Naive thymus-derived CD4-positive, alpha-beta T cell (primary cell): ENCODE results near the gene PPP6R3. TPM values are rescaled to one million over a fixed set of nuclear protein-coding genes. Genes with fewer than 3 reads are reported as not detected.

Experiments
- ATAC-seq: fragments of 150-1000 bp; cut with Tn5 transposase; 2 replicates; pipeline ENCODE4 v1.10.0; 2021; ENCODE audit warnings: mild to moderate bottlenecking, moderate library complexity
- CTCF ChIA-PET: fragments of 350-600 bp; sonication (Branson Sonifier 250); formaldehyde crosslinking; loops from one replicate; lab custom pipeline; 2021; ENCODE audit warnings: antibody characterized with exemption; lab: Charles Lee
- POLR2A ChIA-PET: fragments of 350-600 bp; sonication (Branson Sonifier 250); formaldehyde crosslinking; loops from one replicate; lab custom pipeline; 2021; ENCODE audit warnings: antibody characterized with exemption, inconsistent platforms; lab: Charles Lee
- DNase-seq, 9 donors: peaks; one replicate each; pipeline versions ENCODE4 v3.0.0 to v3.0.0-alpha.2; 2020 to 2022; ENCODE audit warnings: mixed read lengths in 1 of 9
- H3K27ac ChIP-seq: one replicate; pipeline ENCODE4 v1.7.0; 2013; ENCODE audit warnings: mild to moderate bottlenecking, low read depth, low read length, moderate library complexity
- H3K27me3 ChIP-seq, 2 donors: one replicate each; pipeline ENCODE4 v1.7.0; 2013; ENCODE audit warnings: low read length in 2 of 2, mild to moderate bottlenecking in 2 of 2, moderate library complexity in 2 of 2; ENCODE audit not compliant: control insufficient read depth in 2 of 2, insufficient read depth in 2 of 2
- H3K36me3 ChIP-seq, 3 experiments: 1 replicate in 2 of 3; 2 replicates in 1 of 3; pipeline ENCODE4 v1.7.0; 2013; ENCODE audit warnings: low read length in 3 of 3, mild to moderate bottlenecking in 3 of 3, moderate library complexity in 1 of 3; ENCODE audit not compliant: insufficient read depth in 3 of 3, control insufficient read depth in 2 of 3
- H3K4me1 ChIP-seq, 2 donors: one replicate each; pipeline ENCODE4 v1.7.0; 2013; ENCODE audit warnings: low read length in 2 of 2, mild to moderate bottlenecking in 2 of 2, moderate library complexity in 1 of 2; ENCODE audit not compliant: control insufficient read depth in 2 of 2, insufficient read depth in 2 of 2
- H3K4me3 ChIP-seq: 2 replicates; pipeline ENCODE4 v1.7.0; 2013; ENCODE audit warnings: mild to moderate bottlenecking, low read length
- H3K9me3 ChIP-seq, 3 experiments: 1 replicate in 2 of 3; 2 replicates in 1 of 3; pipeline ENCODE4 v1.7.0; 2013; ENCODE audit warnings: low read length in 3 of 3; ENCODE audit not compliant: control insufficient read depth in 2 of 3
- H3K27ac Mint-ChIP-seq, 9 donors: one replicate each; pipeline ENCODE4 v1.8.0; 2020 to 2022; ENCODE audit warnings: mixed read lengths in 9 of 9, mild to moderate bottlenecking in 8 of 9, moderate library complexity in 5 of 9, inconsistent platforms in 2 of 9
- H3K27me3 Mint-ChIP-seq, 5 donors: one replicate each; pipeline ENCODE4 v1.8.0; 2021 to 2022; ENCODE audit warnings: mixed read lengths in 5 of 5, mild to moderate bottlenecking in 1 of 5
- H3K36me3 Mint-ChIP-seq, 5 donors: one replicate each; pipeline ENCODE4 v1.8.0; 2020 to 2022; ENCODE audit warnings: mixed read lengths in 5 of 5, mild to moderate bottlenecking in 3 of 5, inconsistent platforms in 1 of 5
- H3K4me1 Mint-ChIP-seq, 7 donors: one replicate each; pipeline ENCODE4 v1.8.0; 2020 to 2022; ENCODE audit warnings: mixed read lengths in 7 of 7, mild to moderate bottlenecking in 3 of 7, inconsistent platforms in 1 of 7
- H3K4me3 Mint-ChIP-seq, 10 donors: one replicate each; pipeline ENCODE4 v1.8.0; 2020 to 2022; ENCODE audit warnings: mild to moderate bottlenecking in 10 of 10, mixed read lengths in 10 of 10, moderate library complexity in 6 of 10, inconsistent platforms in 2 of 10
- H3K9me3 Mint-ChIP-seq, 11 donors: one replicate each; pipeline ENCODE4 v1.8.0; 2020 to 2022; ENCODE audit warnings: mixed read lengths in 11 of 11, mild to moderate bottlenecking in 4 of 11, inconsistent platforms in 1 of 11, moderate library complexity in 1 of 11
- intact Hi-C, 2 donors: fragments of 100-400 bp; cut with micrococcal nuclease; formaldehyde crosslinking; loops; one replicate each; pipeline ENCODE4 v1.15.1; 2023
- polyA plus RNA-seq, 2 donors: library from polyadenylated mRNA; unstranded; fragments of 300-500 nt; fragmentation: Illumina TruSeq; gene quantifications; one replicate each; pipeline ENCODE4 v1.2.3, GENCODE V29; 2021
- total RNA-seq, 6 experiments: library from RNA in 5 of 6; stranded (reverse) in 5 of 6; gene quantifications; 1 replicate in 5 of 6; 2 replicates in 1 of 6; pipeline ENCODE4 v1.2.3 and lab custom pipeline; 2021 to 2026

PPP6R3 gene
- total and polyA plus RNA-seq, 7 experiments from 2014 or later, result 43.5 to 159 (median 133) TPM

- Histone ChIP-seq H3K27ac (no peak overlapping the region), H3K27me3 (no peaks in the 10 kb centered on the region), H3K36me3 (no peaks in the 10 kb centered on the region), H3K9me3 (no peaks in the 10 kb centered on the region), H3K4me1 (no peaks in the 10 kb centered on the region), H3K4me3 (no peak overlapping the region)
- peaks cover 0 to 5% (median 0%) of the 10 kb centered on the region in 5 donors for H3K36me3 Mint-ChIP-seq
- no peak overlapping the region for H3K4me3 Mint-ChIP-seq
- ChIA-PET CTCF (no interaction called here), POLR2A (interaction anchor here (0.6 kb wide), 1 partner anchor 29 kb away, joined by 4 read pairs; no protein-coding TSS in a partner anchor)
- intact Hi-C loops, result loop anchor here in 1 of 2 donors (10.0 kb wide), 1 partner anchor 105 kb away; no protein-coding TSS in a partner anchor
- ATAC-seq (no peak), DNase-seq (no peak)
- peaks cover 0 to 4% (median 0%) of the 10 kb centered on the region in 7 donors for H3K4me1 Mint-ChIP-seq
- no peaks in the 10 kb centered on the region for H3K9me3 Mint-ChIP-seq
- no peak overlapping the region for H3K27ac Mint-ChIP-seq
- no peaks in the 10 kb centered on the region for H3K27me3 Mint-ChIP-seq
These were observed 21.0 kb upstream of the PPP6R3 start for GRCh38 chr11:68439355-68440065.

GRCh38 chr11:68440224-68440623 lies 20.3 kb upstream of the PPP6R3 start:
- H3K27me3 Mint-ChIP-seq, result no peaks in the 10 kb centered on the region
- Histone ChIP-seq H3K4me3 (no peak overlapping the region), H3K27ac (no peak overlapping the region), H3K4me1 (no peaks in the 10 kb centered on the region), H3K27me3 (no peaks in the 10 kb centered on the region), H3K36me3 (no peaks in the 10 kb centered on the region), H3K9me3 (no peaks in the 10 kb centered on the region)
- no peak overlapping the region for H3K4me3 Mint-ChIP-seq
- DNase-seq (no peak), ATAC-seq (no peak)
- H3K27ac Mint-ChIP-seq, result no peak overlapping the region
- H3K9me3 Mint-ChIP-seq, result no peaks in the 10 kb centered on the region
- intact Hi-C loops, result loop anchor here in 1 of 2 donors (10.0 kb wide), 1 partner anchor 105 kb away; no protein-coding TSS in a partner anchor
- peaks cover 0 to 5% (median 0%) of the 10 kb centered on the region in 5 donors for H3K36me3 Mint-ChIP-seq
- ChIA-PET POLR2A (interaction anchor here (0.6 kb wide), 1 partner anchor 29 kb away, joined by 4 read pairs; no protein-coding TSS in a partner anchor), CTCF (no interaction called here)
- peaks cover 0 to 4% (median 0%) of the 10 kb centered on the region in 7 donors for H3K4me1 Mint-ChIP-seq

GRCh38 chr11:68441466-68442230 lies 18.9 kb upstream of the PPP6R3 start:
- ChIA-PET CTCF (no interaction called here), POLR2A (no interaction called here)
- intact Hi-C loops, result loop anchor here in 1 of 2 donors (10.0 kb wide), 1 partner anchor 107 kb away; no protein-coding TSS in a partner anchor
- no peak for ATAC-seq
- peaks cover 0 to 5% (median 0%) of the 10 kb centered on the region in 5 donors for H3K36me3 Mint-ChIP-seq
- H3K4me1 ChIP-seq, result no peaks in the 10 kb centered on the region
- no peak overlapping the region for H3K27ac Mint-ChIP-seq
- no peaks in the 10 kb centered on the region for H3K36me3 ChIP-seq
- H3K27me3 Mint-ChIP-seq, result no peaks in the 10 kb centered on the region
- H3K9me3 Mint-ChIP-seq, result no peaks in the 10 kb centered on the region
- no peak overlapping the region for H3K4me3 ChIP-seq
- no peak overlapping the region for H3K4me3 Mint-ChIP-seq
- H3K27me3 ChIP-seq, result no peaks in the 10 kb centered on the region
- DNase-seq, result no peak
- no peak overlapping the region for H3K27ac ChIP-seq
- peaks cover 0 to 4% (median 0%) of the 10 kb centered on the region in 7 donors for H3K4me1 Mint-ChIP-seq
- H3K9me3 ChIP-seq, result no peaks in the 10 kb centered on the region

GRCh38 chr11:68442433-68442832 lies 18.1 kb upstream of the PPP6R3 start:
- Mint-ChIP-seq H3K36me3 (peaks cover 0 to 2% (median 0%) of the 10 kb centered on the region in 5 donors), H3K4me1 (peaks cover 0 to 3% (median 3%) of the 10 kb centered on the region in 7 donors), H3K27ac (no peak overlapping the region), H3K4me3 (no peak overlapping the region), H3K27me3 (no peaks in the 10 kb centered on the region), H3K9me3 (peaks cover 0 to 2% (median 0%) of the 10 kb centered on the region in 11 donors)
- H3K36me3 ChIP-seq, result no peaks in the 10 kb centered on the region
- no peaks in the 10 kb centered on the region for H3K27me3 ChIP-seq
- POLR2A ChIA-PET, result no interaction called here
- H3K4me3 ChIP-seq, result no peak overlapping the region
- no peaks in the 10 kb centered on the region for H3K9me3 ChIP-seq
- H3K4me1 ChIP-seq, result peaks cover 0 to 1% of the 10 kb centered on the region in 2 donors
- H3K27ac ChIP-seq, result no peak overlapping the region
- CTCF ChIA-PET, result no interaction called here
- ATAC-seq, result no peak
- no peak for DNase-seq
- intact Hi-C loops, result loop anchor here in 1 of 2 donors (10.0 kb wide), 1 partner anchor 108 kb away; no protein-coding TSS in a partner anchor

GRCh38 chr11:68444566-68444965 lies 16.0 kb upstream of the PPP6R3 start:
- ChIA-PET POLR2A (no interaction called here), CTCF (no interaction called here)
- no peak overlapping the region for H3K27ac Mint-ChIP-seq
- Histone ChIP-seq H3K27ac (no peak overlapping the region), H3K36me3 (no peaks in the 10 kb centered on the region), H3K4me3 (no peak overlapping the region), H3K4me1 (peaks cover 0 to 3% of the 10 kb centered on the region in 2 donors), H3K9me3 (no peaks in the 10 kb centered on the region), H3K27me3 (no peaks in the 10 kb centered on the region)
- peaks cover 0 to 3% (median 0%) of the 10 kb centered on the region in 5 donors for H3K36me3 Mint-ChIP-seq
- no peaks in the 10 kb centered on the region for H3K27me3 Mint-ChIP-seq
- no peak for DNase-seq
- intact Hi-C loops, result loop anchor here in 1 of 2 donors (10.0 kb wide), 1 partner anchor 110 kb away; no protein-coding TSS in a partner anchor
- no peak for ATAC-seq
- no peak overlapping the region for H3K4me3 Mint-ChIP-seq
- H3K9me3 Mint-ChIP-seq, result peaks cover 0 to 2% (median 0%) of the 10 kb centered on the region in 11 donors
- H3K4me1 Mint-ChIP-seq, result peaks cover 0 to 7% (median 4%) of the 10 kb centered on the region in 7 donors

- H3K9me3 ChIP-seq, result no peaks in the 10 kb centered on the region
These were observed 15.0 kb upstream of the PPP6R3 start for GRCh38 chr11:68445531-68446035.

More at GRCh38 chr11:68445531-68446035, 15.0 kb upstream of the PPP6R3 start:
- peaks cover 0 to 2% (median 0%) of the 10 kb centered on the region in 11 donors for H3K9me3 Mint-ChIP-seq
- H3K4me3 ChIP-seq, result no peak overlapping the region
- ATAC-seq (no peak), DNase-seq (no peak)
- peaks cover 0 to 7% (median 0%) of the 10 kb centered on the region in 5 donors for H3K36me3 Mint-ChIP-seq
- H3K4me1 Mint-ChIP-seq, result peaks cover 0 to 7% (median 4%) of the 10 kb centered on the region in 7 donors
- intact Hi-C loops, result loop anchor here (2.0 to 10.0 kb wide), 3 partner anchors 111 to 238 kb away; no protein-coding TSS in a partner anchor
- no peaks in the 10 kb centered on the region for H3K27me3 Mint-ChIP-seq
- H3K4me3 Mint-ChIP-seq, result no peak overlapping the region
- H3K27me3 ChIP-seq, result no peaks in the 10 kb centered on the region
- no peaks in the 10 kb centered on the region for H3K36me3 ChIP-seq
- POLR2A ChIA-PET, result no interaction called here
- peaks cover 0 to 3% of the 10 kb centered on the region in 2 donors for H3K4me1 ChIP-seq
- peak overlapping the region in 2 of 9 donors; percentile 25 to 26 for H3K27ac Mint-ChIP-seq
- CTCF ChIA-PET, result no interaction called here
- H3K27ac ChIP-seq, result no peak overlapping the region
